Brain pericyte (primary cell): Measurements from ENCODE around the gene FSTL4.
"Not testable (repeated sequence)": the region's sequence is repeated elsewhere in the genome, so short reads cannot be mapped to it uniquely, and the experiment has no call there.

Source experiments
- DNase-seq: peaks from one replicate; pipeline ENCODE4 v3.0.0-alpha.2; 2012; ENCODE audit warnings: low read depth, low spot score

FSTL4 gene

DNA sequence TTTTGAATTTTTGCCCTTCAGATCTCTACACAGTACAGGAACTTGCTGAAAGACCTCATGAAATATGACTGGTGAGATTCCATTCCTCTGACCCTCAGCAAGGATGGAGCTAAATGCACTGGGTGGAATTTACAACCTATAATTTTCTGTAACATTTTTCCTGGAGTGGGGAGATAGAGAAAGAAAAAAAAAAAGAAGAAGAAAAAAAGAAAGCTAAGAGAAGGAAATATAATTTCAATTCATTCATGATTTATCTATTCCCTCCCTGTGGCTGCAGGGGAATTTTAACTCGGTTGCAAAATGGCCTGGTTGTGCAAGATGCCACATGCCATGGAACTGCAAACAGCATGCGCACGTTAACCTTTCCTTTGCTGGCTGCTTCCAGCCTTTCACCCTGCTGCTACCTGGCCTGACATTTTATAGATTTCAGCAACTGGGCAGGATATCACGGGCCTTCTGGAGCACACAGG lies 155.4 kb downstream of the FSTL4 start:
- DNase-seq: no peak

- no peak for DNase-seq
Measured at GRCh38 chr5:133455676-133456075, 156.7 kb downstream of the FSTL4 start.

DNA sequence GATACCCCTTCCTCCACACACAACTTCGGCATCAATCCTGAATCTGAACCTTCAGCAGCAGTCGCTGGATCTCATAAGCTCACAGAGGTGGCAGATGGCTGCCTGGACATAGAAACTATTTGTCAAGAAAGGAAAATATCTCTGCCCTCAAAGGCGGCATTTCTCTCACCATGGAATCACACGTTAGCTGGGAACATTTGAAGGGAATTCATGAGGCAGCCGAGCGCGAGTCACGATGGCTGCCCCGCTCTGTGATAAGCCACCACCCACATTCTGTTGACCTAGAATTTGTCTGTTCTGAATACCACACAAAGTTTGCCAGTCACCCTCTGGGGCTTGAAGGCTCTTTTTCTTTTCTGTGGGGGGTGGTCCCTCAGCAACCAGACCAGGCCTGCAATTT lies 157.9 kb downstream of the FSTL4 start:
- DNase-seq: no peak

DNA sequence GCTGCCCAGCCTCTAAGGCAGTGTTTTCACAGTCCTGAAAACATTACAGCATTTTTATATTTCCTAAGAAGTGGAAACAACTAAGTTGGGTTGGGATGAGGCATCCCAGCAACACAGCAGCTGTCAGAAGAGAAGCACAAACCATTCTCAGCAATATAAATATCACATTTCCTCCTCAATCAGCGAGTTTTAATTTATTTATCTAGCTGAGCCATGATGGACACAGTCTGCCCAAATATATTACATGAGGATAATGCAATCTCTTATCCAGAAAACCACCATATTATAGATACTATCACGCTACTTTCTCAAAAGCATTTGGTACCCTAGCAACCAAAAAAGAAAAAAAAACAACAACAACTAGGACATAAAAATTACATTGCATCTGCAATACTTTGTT lies 158.5 kb downstream of the FSTL4 start:
- no peak for DNase-seq

- DNase-seq: no peak
Measured at GRCh38 chr5:133453084-133453780, 159.1 kb downstream of the FSTL4 start.

- DNase-seq: no peak
Measured at GRCh38 chr5:133451926-133452325, 160.4 kb downstream of the FSTL4 start.

GRCh38 chr5:133450286-133450685 lies 162.1 kb downstream of the FSTL4 start:
- no peak for DNase-seq

GRCh38 chr5:133449181-133449580 lies 163.2 kb downstream of the FSTL4 start:
- DNase-seq: no peak

DNA sequence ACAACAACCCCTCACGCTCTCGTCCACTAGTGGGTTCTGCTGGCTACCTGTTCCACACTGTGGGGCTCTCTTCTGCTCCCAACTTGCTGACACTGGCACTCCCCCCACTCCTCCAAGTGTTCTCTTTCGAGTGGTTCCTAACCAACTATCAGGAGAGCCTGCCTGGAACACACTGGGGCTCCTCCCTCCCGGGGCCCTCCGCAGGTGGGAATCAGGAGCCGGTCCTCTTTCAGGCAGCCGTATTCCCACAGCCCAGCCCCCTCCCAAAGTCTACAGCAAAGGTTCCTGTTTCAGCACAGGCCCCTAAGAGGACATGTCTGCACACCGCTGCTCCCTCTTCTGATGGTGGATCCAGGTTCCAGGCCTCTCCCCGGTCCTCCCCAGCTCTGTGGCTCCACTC lies 165.9 kb downstream of the FSTL4 start:
- DNase-seq: no peak

- no peak for DNase-seq
Measured at GRCh38 chr5:133445744-133446143, 166.6 kb downstream of the FSTL4 start.

GRCh38 chr5:133445204-133445603 lies 167.1 kb downstream of the FSTL4 start:
- DNase-seq: not testable (repeated sequence)

- DNase-seq: no peak
Measured at GRCh38 chr5:133444711-133445110, 167.6 kb downstream of the FSTL4 start.

- DNase-seq: no peak
Measured at GRCh38 chr5:133441166-133441815, 171.1 kb downstream of the FSTL4 start.

- DNase-seq: no peak
Measured at GRCh38 chr5:133440467-133441115, 171.8 kb downstream of the FSTL4 start.

DNA sequence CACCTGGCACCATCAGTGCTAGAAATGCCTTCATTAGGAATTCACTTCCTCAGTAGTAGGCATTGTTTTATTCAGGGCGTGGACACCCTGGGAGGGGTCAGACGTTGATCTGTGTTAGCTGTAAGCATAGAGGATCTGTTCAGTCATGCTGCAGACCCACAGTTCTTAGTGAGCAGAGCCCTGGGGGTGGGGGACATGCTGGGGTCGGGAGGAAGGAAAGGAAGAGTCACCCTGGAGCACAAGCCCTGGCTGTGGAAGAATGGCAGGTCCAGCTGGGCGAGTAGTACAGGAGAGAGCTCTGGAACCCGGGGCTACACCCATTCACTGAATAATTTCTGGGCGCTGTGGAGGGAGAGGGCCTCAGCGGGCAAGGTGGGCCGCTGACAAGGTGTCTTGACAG lies 172.5 kb downstream of the FSTL4 start:
- DNase-seq: no peak

GRCh38 chr5:133438487-133438886 lies 173.9 kb downstream of the FSTL4 start:
- no peak for DNase-seq

DNA sequence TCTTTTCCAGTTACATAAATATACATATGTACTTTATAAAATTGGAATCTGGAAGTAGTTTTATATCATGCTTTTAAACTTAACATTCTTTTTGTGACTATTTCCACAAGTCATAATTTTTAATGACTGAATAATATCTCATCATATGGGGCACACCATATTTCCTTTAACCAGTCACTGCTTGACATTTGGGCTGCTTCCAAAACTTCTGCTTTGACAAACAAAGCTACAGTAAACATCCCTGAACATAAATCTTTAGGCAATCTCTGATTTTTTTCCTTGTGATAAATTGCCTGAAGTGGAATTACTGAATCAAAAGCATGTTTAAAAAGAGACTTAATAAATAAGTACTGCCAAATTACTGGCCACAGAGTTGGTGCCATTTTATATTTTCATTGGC lies 178.0 kb downstream of the FSTL4 start:
- DNase-seq: no peak

GRCh38 chr5:133433641-133434040 lies 178.7 kb downstream of the FSTL4 start:
- DNase-seq: no peak

DNA sequence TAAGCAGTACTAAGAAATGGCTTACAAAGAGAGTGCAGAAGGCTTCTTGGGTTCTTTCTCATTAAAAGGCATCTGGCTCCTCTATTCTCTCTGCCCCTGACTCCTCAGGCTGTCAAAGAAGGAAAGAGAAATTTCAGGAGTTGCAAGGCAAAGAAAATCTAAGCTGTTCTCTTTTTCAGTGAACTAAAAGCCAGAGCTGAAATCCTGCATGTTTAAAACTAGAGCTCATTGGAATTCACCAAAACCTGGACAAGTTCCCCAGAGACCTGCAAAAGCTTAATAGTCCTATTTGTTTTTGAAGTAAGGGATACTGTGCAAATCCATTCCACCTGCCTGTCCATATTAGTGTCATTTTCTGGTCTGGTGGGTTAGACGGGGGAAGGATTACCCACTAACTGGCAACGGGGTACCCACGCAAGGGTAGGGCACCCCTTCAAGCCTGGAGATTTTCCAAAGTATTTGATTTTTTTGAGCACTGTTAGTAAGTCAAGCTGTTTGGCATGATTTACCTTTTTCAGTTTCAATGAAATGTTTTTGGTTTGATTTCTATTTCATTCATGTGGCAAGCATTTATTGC lies 179.3 kb downstream of the FSTL4 start:
- no peak for DNase-seq

DNA sequence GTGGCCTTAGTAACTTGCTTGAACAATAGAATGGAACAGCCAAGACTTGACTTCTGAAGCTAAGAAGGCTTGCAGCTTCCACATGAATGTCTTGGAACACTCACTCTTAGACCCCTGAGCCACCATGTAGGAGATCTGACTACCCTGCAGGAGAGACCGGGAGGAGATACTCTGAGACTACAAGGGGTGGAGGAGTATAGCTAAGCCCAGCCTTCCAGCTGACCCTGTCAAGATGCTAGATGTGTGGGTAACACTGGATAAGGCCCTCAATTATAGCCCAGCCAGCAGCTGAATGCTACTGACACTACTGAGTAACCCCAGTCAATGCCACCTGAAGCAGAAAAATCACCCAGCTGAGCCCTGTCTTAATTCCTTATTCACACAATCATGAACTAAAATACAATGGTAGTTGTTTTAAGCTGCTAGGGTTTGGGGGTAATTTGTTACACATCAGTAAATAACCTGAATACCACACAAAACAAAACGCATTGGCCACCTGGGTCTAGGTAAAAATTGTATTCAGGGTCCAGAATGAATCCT lies 180.9 kb downstream of the FSTL4 start:
- DNase-seq: no peak

GRCh38 chr5:133430095-133430494 lies 182.2 kb downstream of the FSTL4 start:
- no peak for DNase-seq

DNA sequence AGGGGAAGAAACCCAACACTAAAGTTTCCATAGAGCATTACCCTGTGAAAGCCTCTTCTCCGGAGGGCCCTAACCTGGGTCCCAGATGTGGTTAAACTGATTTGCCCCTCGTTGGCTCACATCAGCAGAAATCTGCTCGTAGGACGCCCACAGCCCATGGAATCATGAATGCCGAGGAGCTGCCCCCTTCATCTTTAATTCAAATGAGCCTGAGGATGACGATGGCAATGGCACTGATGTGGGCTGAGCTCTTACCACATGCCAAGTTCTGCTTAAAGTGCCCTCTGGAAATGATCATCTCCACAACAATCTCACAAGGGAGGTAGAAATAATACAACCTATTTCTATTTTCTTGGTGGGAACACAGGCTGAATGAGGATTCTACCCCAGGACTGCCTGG lies 183.3 kb downstream of the FSTL4 start:
- DNase-seq: no peak
